Endothelial cell of umbilical vein (primary cell): Measurements from ENCODE around the gene PDGFRB. TPM values are rescaled to one million over a fixed set of nuclear protein-coding genes. Genes with fewer than 3 reads are reported as not detected.

Experiments
- BruUV-seq: library from RNA; stranded (reverse); fragments of 400-500 nt; replicated peaks from 2 replicates; lab custom pipeline; 2021; lab: Mats Ljungman, UMichigan
- CTCF ChIA-PET: fragments of 300-600, 350-600 bp; sonication (Branson Sonifier 250); formaldehyde crosslinking; loops from one replicate; lab custom pipeline; 2021; ENCODE audit warnings: antibody characterized with exemption, inconsistent platforms; lab: Charles Lee
- POLR2A ChIA-PET: fragments of 300-600, 350-600 bp; sonication (Branson Sonifier 250); formaldehyde crosslinking; loops from one replicate; lab custom pipeline; 2021; ENCODE audit warnings: antibody characterized with exemption, inconsistent platforms; lab: Charles Lee
- DNase-seq: peaks from one replicate; pipeline ENCODE4 v3.0.0-alpha.2; 2011; ENCODE audit warnings: low read depth, low spot score
- FAIRE-seq: peaks from 2 replicates; lab custom pipeline; 2011; peaks lifted over from hg19 to GRCh38; lab: Jason Lieb, UNC
- H2AFZ ChIP-seq: 2 replicates; pipeline ENCODE4 v1.6.0; 2012; ENCODE audit warnings: low read depth, low read length, control low read depth, inconsistent platforms
- H3K27ac ChIP-seq: 2 replicates; pipeline ENCODE4 v1.5.1; 2011; ENCODE audit warnings: low read depth, mild to moderate bottlenecking, control low read depth, low read length, moderate library complexity; ENCODE audit not compliant: insufficient read depth
- H3K27me3 ChIP-seq, 2 experiments: 2 replicates each; pipeline versions ENCODE4 v1.6.0 to v1.6.1; 2011; ENCODE audit warnings: low read length in 2 of 2, mixed read lengths in 1 of 2; ENCODE audit not compliant: control insufficient read depth in 2 of 2, insufficient read depth in 2 of 2
- H3K36me3 ChIP-seq, 2 experiments: 2 replicates in 1 of 2; 3 replicates in 1 of 2; pipeline ENCODE4 v1.5.1; 2011; ENCODE audit warnings: low read length in 2 of 2, mild to moderate bottlenecking in 1 of 2, moderate library complexity in 1 of 2; ENCODE audit not compliant: control insufficient read depth in 2 of 2, insufficient read depth in 2 of 2; ENCODE audit errors: extremely low read depth in 1 of 2
- H3K4me1 ChIP-seq: 3 replicates; pipeline ENCODE4 v1.5.1; 2011; ENCODE audit warnings: mild to moderate bottlenecking, low read length; ENCODE audit not compliant: control insufficient read depth, insufficient read depth; ENCODE audit errors: extremely low read depth
- H3K4me2 ChIP-seq: 2 replicates; pipeline ENCODE4 v1.6.1; 2011; ENCODE audit warnings: low read length, control low read depth, mixed read lengths; ENCODE audit not compliant: insufficient read depth
- H3K4me3 ChIP-seq, 3 experiments: fragments of 200-600 bp in 1 of 3; sonication (generic), shearing (Covaris generic) in 1 of 3; replicated peaks in 1 of 3; 2 replicates each; pipeline ENCODE4 v1.5.1; 2011 to 2016; ENCODE audit warnings: control low read depth in 3 of 3, low read length in 3 of 3, mild to moderate bottlenecking in 2 of 3, inconsistent platforms in 1 of 3, low read depth in 1 of 3, moderate library complexity in 1 of 3; ENCODE audit not compliant: insufficient read depth in 1 of 3
- H3K79me2 ChIP-seq: 2 replicates; pipeline ENCODE4 v1.6.0; 2012; ENCODE audit warnings: low read length, inconsistent platforms; ENCODE audit not compliant: control insufficient read depth, insufficient read depth
- H3K9ac ChIP-seq: replicated peaks from 2 replicates; pipeline ENCODE3; 2011; ENCODE audit warnings: low read length, control low read depth; ENCODE audit not compliant: insufficient read depth; ENCODE audit errors: extremely low read depth
- H3K9me1 ChIP-seq: replicated peaks from 3 replicates; pipeline ENCODE4 v1.6.0; 2011; ENCODE audit warnings: mild to moderate bottlenecking, low read length; ENCODE audit not compliant: control insufficient read depth, insufficient read depth; ENCODE audit errors: extremely low read depth
- H3K9me3 ChIP-seq: replicated peaks from 2 replicates; pipeline ENCODE4 v1.5.1; 2012; ENCODE audit warnings: low read length, inconsistent platforms; ENCODE audit not compliant: control insufficient read depth, insufficient read depth
- H4K20me1 ChIP-seq: replicated peaks from 2 replicates; pipeline ENCODE3; 2011; ENCODE audit warnings: mild to moderate bottlenecking, low read length; ENCODE audit not compliant: control insufficient read depth, insufficient read depth; ENCODE audit errors: extremely low read depth
- EZH2 ChIP-seq: IDR thresholded peaks from 2 replicates; pipeline ENCODE4 v1.6.1; 2012; ENCODE audit warnings: borderline replicate concordance, low read depth, mild to moderate bottlenecking, moderate library complexity, low read length, inconsistent platforms; ENCODE audit not compliant: severe bottlenecking
- FOS ChIP-seq: IDR thresholded peaks from 2 replicates; pipeline ENCODE4 v1.6.1; 2011; ENCODE audit warnings: mild to moderate bottlenecking, low read length, moderate library complexity, borderline replicate concordance; ENCODE audit not compliant: insufficient read depth
- GATA2 ChIP-seq: IDR thresholded peaks from 2 replicates; pipeline ENCODE4 v1.7.0; 2011; ENCODE audit warnings: low read depth, mild to moderate bottlenecking, moderate library complexity, mixed read lengths, low read length; ENCODE audit not compliant: insufficient read length, insufficient read depth
- JUN ChIP-seq: IDR thresholded peaks from 2 replicates; pipeline ENCODE4 v1.6.1; 2011; ENCODE audit warnings: borderline replicate concordance, low read depth; ENCODE audit not compliant: insufficient read length, insufficient read depth
- MAX ChIP-seq: IDR thresholded peaks from 2 replicates; pipeline ENCODE4 v1.6.1; 2011; ENCODE audit not compliant: insufficient read depth, insufficient read length
- MYC ChIP-seq: IDR thresholded peaks from one replicate; pipeline ENCODE4 v1.6.1; 2011; ENCODE audit warnings: mild to moderate bottlenecking, low read depth, low read length
- POLR2A ChIP-seq: IDR thresholded peaks from 2 replicates; pipeline ENCODE4 v1.6.1; 2012; ENCODE audit warnings: low read depth, mild to moderate bottlenecking, control low read depth, low read length
- POLR2AphosphoS5 ChIP-seq: IDR thresholded peaks from 2 replicates; pipeline ENCODE4 v1.6.1; 2012; ENCODE audit warnings: low read depth, mild to moderate bottlenecking, control low read depth, low read length, moderate library complexity; ENCODE audit not compliant: insufficient read depth
- dilution Hi-C: fragments of 300-500 bp; cut with MboI; formaldehyde crosslinking; loops from one replicate; pipeline ENCODE4 v1.15.0; 2019; ENCODE audit warnings: low sequenced_read_pairs; ENCODE audit not compliant: extremely low pct_ligation_motif_present
- intact Hi-C: fragments of 100-400 bp; cut with micrococcal nuclease; formaldehyde crosslinking; loops from one replicate; pipeline ENCODE4 v1.10.0; 2022
- polyA plus RNA-seq, 4 experiments: library from polyadenylated mRNA; depleted of rRNA in 3 of 4; stranded (reverse) in 3 of 4; unstranded in 1 of 4; fragments of >200 nt; gene quantifications; 2 replicates each; pipeline versions ENCODE4 v1.2.1 to v1.2.3, GENCODE V29; 2011 to 2012; ENCODE audit warnings: missing spikeins in 1 of 4
- total RNA-seq: library from RNA; stranded (reverse); gene quantifications from 2 replicates; pipeline ENCODE4 v1.2.3, GENCODE V29; 2021
- TF ChIP-seq, protein P1 (sequence below), 2 donors: IDR thresholded peaks; 1 replicate in 1 of 2; 2 replicates in 1 of 2; pipeline ENCODE4 v1.5.1; 2011; ENCODE audit warnings: low read length in 2 of 2, mild to moderate bottlenecking in 2 of 2, moderate library complexity in 2 of 2, control low read depth in 1 of 2, inconsistent platforms in 1 of 2, low read depth in 1 of 2; ENCODE audit not compliant: insufficient read depth in 1 of 2; ENCODE audit errors: extremely low read depth in 1 of 2

The PDGFRB gene
- total and polyA plus RNA-seq, 2 donors (not counting 3 experiments of a cell fraction or from before 2014, with no cell fraction given), result 1.4 to 1.7 TPM

DNA sequence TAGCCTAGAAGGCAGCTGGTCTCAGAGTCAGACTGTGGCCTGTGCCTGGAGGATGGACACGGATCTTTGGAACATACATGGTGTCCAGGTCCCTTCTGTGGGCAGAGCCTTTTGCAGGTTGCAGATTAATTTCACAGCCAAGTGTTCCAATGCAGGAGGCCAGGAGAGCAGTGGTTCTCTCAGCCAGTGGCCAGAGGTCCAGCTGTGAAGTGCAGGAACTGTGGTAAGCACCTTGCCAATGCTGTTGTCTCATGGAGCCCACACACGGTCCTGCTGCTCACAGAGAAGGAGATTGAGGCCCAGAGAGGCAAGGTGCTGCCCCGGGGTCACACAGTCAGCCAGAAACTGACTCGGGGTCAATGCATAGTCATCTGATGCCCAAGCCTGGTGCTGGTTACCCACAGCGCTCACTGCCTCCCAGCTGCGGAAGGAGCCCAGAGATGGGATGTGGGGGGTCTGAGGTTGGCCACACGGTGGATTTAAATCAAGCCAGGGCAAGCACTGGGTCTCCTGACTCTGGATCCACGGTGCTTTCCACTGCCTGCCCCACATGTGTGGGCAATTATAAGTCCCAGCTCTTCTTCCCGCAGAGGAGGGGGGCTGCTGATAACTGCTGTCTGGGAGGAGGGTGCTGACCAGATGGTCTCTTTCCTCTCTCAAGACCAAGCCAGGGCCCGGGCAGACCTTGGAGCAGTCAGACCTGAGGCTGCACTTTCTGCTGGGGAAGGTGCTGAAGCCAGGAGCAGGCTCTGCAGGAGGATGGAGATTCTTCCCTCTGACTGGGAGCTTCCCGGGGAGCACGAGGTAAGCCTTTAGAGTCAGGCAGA lies 2.8 kb downstream of the PDGFRB start:
- no peak for DNase-seq
- TF ChIP-seq, protein P1, sequence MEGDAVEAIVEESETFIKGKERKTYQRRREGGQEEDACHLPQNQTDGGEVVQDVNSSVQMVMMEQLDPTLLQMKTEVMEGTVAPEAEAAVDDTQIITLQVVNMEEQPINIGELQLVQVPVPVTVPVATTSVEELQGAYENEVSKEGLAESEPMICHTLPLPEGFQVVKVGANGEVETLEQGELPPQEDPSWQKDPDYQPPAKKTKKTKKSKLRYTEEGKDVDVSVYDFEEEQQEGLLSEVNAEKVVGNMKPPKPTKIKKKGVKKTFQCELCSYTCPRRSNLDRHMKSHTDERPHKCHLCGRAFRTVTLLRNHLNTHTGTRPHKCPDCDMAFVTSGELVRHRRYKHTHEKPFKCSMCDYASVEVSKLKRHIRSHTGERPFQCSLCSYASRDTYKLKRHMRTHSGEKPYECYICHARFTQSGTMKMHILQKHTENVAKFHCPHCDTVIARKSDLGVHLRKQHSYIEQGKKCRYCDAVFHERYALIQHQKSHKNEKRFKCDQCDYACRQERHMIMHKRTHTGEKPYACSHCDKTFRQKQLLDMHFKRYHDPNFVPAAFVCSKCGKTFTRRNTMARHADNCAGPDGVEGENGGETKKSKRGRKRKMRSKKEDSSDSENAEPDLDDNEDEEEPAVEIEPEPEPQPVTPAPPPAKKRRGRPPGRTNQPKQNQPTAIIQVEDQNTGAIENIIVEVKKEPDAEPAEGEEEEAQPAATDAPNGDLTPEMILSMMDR (IDR thresholded peaks at IDR 0.05; ENCODE audit: extremely low read depth in 1 of 2, insufficient read depth in 1 of 2, low read depth in 1 of 2, low read length in 2 of 2), result no peak
- TF ChIP-seq GATA2, result no peak
- TF ChIP-seq POLR2A, result no peak
- no peak for TF ChIP-seq MAX
- TF ChIP-seq POLR2AphosphoS5, result no peak
- no peak for TF ChIP-seq MYC
- no peak for TF ChIP-seq JUN
- no peak for TF ChIP-seq EZH2
- TF ChIP-seq FOS, result no peak
- H3K27ac ChIP-seq, result no peak overlapping the region
- H2AFZ ChIP-seq, result no peak overlapping the region
- no TSS peak for BruUV-seq
- H3K9me1 ChIP-seq, result no peaks in the 10 kb centered on the region
- no peaks in the 10 kb centered on the region for H3K9me3 ChIP-seq
- no peaks in the 10 kb centered on the region for H3K36me3 ChIP-seq
- no peak for FAIRE-seq
- ChIA-PET CTCF (interaction anchor here (1.1 kb wide), 1 partner anchor 12 kb away, joined by 3 read pairs; no protein-coding TSS in a partner anchor), POLR2A (no interaction called here)
- H3K79me2 ChIP-seq, result no peaks in the 10 kb centered on the region
- H3K4me2 ChIP-seq, result no peak overlapping the region
- no peak overlapping the region for H3K9ac ChIP-seq
- peaks cover 5% of the 10 kb centered on the region for H3K4me1 ChIP-seq
- H4K20me1 ChIP-seq, result no peaks in the 10 kb centered on the region
- intact Hi-C loops, result no loop called here
- no peak overlapping the region for H3K4me3 ChIP-seq
- dilution Hi-C loops, result no loop called here
- H3K27me3 ChIP-seq, result peaks cover 0 to 7% of the 10 kb centered on the region in 2 experiments
